Activated CD8-positive, alpha-beta memory T cell treated with anti-CD3 and anti-CD28 coated beads for 36 hours (primary cell): ENCODE data around the gene GPR26. TPM values are rescaled to one million over a fixed set of nuclear protein-coding genes. Genes with fewer than 3 reads are reported as not detected.
"Not testable (repeated sequence)": the region's sequence is repeated elsewhere in the genome, so short reads cannot be mapped to it uniquely, and the experiment has no call there.

Source experiments
- CTCF ChIA-PET: fragments of 350-600 bp; sonication (Branson Sonifier 250); formaldehyde crosslinking; loops from one replicate; lab custom pipeline; 2021; ENCODE audit warnings: antibody characterized with exemption; lab: Charles Lee
- POLR2A ChIA-PET: fragments of 350-600 bp; sonication (Branson Sonifier 250); formaldehyde crosslinking; loops from one replicate; lab custom pipeline; 2021; ENCODE audit warnings: antibody characterized with exemption; lab: Charles Lee
- total RNA-seq, 2 experiments: library from RNA; stranded (reverse); gene quantifications; one replicate each; pipeline ENCODE4 v1.2.3, GENCODE V29; 2021

The GPR26 gene
- total RNA-seq, 2 experiments from 2014 or later = not detected

DNA sequence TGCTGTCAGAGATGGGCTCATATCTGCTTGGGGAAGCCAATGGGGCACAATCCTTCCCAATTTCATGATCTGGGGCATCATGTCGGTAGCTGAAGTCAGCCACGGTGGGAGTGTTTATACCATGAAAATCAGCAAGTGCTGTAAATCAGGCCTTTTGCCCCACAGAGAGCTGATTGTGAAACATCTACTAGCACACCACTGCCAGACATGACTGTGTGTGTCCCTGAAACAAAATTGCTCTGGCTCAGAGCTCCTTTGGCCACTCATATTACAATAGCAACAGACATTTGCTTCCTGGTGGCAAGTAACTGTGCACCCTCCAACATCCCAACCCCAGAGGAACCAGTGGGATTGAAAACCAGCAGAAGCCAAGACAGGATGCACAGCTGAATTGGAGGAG lies 23.7 kb downstream of the GPR26 start:
- ChIA-PET CTCF (no interaction called here), POLR2A (no interaction called here)

DNA sequence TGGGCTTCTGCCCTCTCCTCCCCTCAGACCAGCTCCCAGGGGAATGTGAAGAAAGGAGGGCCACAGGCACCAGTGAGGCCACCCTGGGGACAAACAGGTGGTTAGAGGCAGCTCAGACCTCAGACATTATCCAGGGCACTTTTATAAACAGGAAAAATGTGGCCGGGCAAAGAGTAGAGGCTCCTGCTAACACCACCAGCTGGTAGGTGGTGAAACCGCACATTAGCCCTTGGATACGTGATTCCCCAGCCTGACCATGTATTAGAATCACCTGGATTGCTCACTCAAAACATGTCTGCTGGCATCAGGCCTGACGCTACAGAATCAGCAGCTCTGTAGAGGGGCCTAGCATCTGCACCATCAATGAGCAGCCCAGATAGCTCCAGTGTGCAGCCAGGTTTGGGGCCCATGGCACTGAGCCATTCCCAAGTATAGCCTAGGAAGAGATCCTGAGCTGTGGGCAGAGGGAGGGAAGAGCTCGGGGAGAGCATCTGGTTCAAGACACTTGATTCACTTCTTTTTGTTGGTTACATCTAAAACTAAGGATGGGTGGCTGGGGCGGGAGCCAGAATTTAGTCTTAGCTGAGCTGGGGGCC lies 37.1 kb downstream of the GPR26 start:
- ChIA-PET POLR2A (no interaction called here), CTCF (no interaction called here)

DNA sequence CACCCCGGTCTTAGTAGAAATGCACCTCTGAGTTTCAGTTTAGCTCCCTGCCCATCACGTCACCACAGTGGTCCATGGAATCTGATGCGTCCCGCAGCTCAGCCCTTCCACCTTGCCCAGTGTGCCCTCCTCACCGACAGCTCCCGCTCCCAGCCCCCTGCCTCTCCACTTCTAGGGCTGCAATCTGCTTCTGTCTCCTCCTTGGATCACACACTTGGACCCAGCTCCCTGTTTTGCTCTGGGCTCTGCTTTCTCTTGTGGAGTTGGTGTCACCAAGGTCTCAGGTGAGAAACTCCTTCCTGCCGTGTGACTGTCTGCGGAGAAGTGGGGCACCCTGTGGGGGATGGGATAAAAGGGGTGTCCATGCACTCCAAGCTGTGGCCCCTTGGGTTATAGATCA lies 37.9 kb downstream of the GPR26 start:
- ChIA-PET CTCF (no interaction called here), POLR2A (no interaction called here)

DNA sequence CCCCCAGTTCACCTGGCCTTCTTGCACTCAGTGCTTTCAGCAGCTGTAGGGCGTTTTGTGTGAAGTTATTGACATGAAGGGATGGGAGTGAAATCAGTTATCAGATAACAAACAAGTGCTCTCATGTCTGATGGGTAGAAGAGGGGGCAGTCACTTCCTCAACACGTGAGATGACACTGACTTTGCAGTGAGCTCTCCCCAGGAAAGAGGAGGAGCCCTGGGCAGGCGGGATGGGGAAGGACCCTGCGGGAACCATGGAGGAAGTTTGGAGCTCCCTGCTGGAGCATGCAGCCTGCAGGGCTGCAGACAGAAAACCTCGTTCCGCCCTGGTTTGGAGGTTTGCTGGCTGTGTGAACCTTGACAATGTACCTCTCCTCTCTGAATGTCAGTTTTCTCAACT lies 38.7 kb downstream of the GPR26 start:
- CTCF ChIA-PET = no interaction called here
- POLR2A ChIA-PET = no interaction called here

DNA sequence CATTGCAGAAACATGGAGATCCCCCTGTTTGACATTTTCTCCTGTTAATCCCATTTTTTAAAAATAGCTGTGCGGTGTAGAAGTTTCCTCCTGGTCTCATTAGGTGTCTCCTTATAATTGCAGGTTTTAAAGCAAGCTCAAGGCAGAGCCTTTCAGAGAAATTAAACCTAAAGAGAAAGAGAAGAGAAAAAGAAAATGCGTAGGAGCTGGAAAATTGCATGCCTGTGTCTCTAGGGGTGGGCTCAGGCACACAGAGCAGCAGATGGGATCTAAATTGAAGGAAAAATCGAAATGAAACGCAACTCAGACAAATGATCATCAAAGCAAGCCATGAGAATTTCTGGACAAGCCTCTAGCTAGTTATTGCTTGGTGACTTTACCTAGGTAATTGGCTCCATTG lies 40.1 kb downstream of the GPR26 start:
- ChIA-PET POLR2A (no interaction called here), CTCF (no interaction called here)

DNA sequence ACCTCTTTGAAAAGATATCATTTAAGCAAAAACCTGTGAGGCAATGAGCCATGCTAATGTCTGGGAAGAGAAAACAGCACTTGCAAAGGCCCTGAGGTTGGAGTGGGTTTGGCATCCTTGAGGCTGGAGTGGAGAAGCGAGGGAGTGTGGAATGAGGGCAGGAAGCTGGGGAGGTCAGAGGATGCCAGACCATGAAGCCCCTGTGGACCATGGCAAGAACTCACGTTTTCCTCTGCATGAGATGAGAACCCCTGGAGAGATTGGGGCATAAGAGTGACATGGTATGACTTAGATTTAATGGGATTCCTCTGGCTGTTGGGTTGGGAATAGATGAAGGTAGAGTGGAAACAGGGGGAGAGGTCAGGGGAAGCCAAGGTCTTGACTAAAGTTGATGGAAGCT lies 49.4 kb downstream of the GPR26 start:
- ChIA-PET POLR2A (no interaction called here), CTCF (no interaction called here)

DNA sequence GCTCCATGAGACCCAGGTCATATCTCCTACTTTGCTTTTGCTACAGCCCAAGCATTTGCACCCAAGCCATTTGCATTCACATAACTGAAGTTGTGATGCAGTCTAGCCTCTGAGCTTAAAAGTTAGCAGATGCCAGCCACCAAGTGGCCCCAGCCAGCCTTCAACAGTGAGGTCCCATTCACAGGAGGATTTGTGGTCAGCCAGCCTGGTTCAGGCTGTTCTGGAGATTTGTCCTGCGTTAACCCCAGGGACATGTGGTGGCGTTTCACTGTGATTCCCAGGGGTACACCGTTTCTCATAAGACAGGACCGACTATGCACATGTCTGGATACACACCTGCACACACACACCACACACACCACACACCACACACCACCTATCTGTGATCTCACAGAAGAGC lies 51.2 kb downstream of the GPR26 start:
- CTCF ChIA-PET = no interaction called here
- POLR2A ChIA-PET = no interaction called here

DNA sequence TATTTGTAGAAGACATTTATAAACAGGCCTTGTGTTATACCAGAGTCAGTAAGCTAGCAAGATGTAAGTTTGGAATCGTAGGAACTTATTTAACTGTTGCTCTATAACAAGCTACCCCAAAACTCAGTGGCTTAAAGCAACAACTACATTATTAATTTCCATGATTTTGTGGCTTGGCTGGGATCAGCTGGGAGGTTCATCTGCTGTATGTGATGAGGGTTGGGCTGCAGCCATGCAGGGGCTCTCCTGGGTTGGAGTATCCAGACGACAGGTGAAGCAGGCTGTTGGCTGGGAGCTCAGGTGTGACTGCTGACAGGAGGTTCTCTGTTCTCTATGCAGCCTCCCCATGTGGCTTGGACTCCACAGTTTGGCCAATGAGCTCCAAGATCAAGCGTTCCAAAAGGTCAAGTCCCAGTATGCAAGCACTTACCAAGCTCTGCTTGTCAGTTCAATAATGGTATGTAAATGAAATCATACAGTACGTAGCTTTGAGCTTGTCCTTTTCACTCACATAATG lies 52.4 kb downstream of the GPR26 start:
- ChIA-PET CTCF (no interaction called here), POLR2A (interaction anchor here (0.5 kb wide), 1 partner anchor 580 kb away, joined by 4 read pairs; no protein-coding TSS in a partner anchor)

DNA sequence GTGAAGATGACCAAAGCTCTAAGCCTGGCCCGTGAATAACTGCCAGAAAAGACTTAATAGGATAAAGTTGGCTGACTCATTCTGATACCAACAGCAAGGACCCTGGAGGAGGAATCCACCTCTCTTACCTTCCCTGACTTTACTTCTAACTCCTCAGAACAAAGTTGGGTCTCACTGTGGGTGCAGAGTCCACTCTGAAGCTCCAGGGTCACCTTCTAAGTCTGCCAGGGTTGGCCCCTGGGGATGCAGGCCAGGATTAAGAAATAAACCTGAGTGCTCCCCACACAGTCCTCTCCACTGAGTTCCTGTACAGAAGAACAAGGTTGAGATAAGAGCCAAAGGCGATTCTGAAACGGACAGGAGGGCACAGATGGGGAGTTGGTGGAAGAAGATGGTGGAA lies 54.4 kb downstream of the GPR26 start:
- ChIA-PET CTCF (no interaction called here), POLR2A (no interaction called here)

DNA sequence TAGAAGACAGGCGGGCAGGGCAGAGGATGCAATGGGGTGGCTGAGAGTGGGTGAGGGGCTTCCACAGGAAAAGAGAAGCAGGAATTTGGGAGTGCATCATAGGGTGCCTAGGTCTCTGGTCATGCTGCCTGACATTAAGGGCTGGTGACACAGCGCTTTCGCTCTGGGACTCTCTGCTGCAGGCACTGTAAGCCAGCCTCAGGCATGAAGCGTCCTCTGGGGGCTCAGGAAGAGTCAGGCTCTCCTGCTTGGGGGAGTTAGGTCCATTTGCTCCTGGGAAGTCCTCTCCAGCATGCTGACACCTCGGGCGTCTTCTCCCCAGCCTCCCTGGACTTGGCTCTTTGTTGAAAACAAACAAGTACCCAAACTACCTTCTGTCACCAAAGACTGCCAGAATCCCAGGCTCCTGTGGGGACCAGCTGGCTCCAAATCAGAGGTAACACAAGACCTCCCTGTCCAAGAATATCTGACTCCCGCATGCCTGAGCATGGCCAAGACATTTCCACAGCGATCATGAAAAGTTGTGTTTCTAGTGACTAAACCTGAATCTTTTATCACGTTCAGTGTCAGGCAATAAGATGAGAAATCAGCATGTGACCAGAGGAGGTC lies 55.4 kb downstream of the GPR26 start:
- POLR2A ChIA-PET = no interaction called here
- CTCF ChIA-PET = no interaction called here

DNA sequence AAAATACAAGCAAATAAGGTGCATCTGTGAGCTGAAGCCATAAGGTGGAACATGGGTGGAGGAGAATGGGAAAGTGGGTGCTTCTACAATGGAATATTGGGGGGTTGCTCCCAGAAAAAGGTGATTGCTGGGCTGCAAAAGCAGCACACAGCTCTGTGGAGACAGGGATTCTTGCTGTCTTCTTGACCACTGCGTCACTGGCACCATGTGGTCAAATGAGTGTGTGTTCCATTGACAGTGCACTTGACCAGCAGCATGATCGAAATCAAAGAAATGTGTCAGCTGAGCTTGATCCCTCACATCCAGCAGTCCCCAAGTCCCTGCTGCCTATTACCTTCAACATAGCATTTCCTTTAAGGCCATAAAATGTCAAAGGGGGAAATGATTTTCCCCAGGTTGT lies 56.2 kb downstream of the GPR26 start:
- POLR2A ChIA-PET = no interaction called here
- CTCF ChIA-PET = no interaction called here

DNA sequence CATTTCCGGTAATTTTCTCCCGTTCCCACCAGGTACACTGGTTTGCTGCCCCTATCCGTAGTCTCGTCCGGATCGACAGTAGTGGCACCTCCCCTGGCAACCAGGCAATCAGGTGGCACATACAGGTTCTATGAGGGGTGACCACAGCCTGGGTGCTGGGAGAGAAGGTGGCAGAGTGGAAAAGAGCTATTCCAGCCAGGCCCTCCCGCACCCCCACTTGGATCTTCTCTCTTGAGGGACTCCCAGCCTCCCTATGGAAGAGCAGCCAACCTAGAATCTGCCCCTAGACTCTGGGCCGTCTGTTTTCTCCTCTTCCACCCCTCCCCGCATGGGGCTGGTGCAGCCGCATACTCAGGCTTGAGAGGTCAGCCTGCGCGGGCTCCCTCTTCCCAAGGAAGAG lies 58.6 kb downstream of the GPR26 start:
- POLR2A ChIA-PET = no interaction called here
- CTCF ChIA-PET = no interaction called here

DNA sequence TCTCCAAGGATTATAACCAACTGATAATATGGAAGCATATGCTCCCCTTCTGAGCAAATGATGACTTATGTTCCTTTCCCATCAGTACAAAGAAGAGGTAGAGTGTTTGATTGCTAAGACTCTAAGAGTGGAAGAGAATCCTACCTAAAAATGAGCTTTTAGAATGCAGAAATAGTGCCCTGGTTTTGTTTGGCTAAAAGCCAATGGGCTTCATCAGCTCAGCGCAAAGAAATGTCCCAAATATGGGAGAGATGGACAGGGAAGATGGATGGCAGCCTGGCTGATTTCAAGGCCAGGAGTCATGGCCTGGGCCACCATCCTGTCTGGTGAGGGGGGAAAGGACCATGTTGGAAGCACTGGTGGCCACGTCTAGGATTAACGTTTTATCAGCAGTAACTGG lies 60.2 kb downstream of the GPR26 start:
- ChIA-PET POLR2A (no interaction called here), CTCF (no interaction called here)

DNA sequence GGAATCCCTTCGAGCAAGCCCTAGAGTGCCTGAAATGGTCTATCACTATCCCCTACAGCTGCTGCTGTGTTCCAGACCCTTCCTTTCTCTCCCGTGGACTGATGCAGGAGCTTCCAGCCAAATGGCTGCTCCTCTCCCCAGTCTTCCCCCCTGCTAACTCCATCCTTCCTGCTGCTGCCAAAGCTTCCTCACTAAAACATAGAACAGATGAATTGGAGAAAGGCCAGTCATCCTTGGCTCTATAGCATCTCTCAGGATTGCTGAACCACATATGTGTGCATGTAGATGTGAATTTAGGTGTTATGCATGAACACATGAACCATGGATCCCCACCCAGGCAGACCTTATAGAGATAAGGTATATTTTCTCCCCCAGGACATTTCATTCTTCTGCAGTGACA lies 60.7 kb downstream of the GPR26 start:
- ChIA-PET CTCF (no interaction called here), POLR2A (no interaction called here)

DNA sequence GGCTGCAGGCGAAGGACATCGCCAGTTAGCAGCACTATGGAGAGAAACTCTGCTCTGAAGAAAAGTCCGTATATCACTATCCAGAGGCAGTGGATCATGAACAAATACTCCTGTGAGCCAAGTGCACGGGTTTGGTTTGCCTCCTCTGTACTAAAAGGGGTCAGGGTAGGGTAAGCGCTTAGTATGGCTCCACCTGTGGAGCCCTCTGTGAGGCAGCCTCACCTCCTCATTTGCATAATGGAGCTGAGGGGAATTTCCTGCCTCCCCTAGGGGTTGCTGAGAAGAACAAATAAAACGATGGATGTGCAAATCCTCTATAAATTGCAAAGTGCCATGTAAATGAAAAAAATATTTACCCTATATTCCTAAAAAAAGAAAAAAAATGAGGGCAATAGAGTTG lies 63.4 kb downstream of the GPR26 start:
- CTCF ChIA-PET = no interaction called here
- POLR2A ChIA-PET = no interaction called here

DNA sequence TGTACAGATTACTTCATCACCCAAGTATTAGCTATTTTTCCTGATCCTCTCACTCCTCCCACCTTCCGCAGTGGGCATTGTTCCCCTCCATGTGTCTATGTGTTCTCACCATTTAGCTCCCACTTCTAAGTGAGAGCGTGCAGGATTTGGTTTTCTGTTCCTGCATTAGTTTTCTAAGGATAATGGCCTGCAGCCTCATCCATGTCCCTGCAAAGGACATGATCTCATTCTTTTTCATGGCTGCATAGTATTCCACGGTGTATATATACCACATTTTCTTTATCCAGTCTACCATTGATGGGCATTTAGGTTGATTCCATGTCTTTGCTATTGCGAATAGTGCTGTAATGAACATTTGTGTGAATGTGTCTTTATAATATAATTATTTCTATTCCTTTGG lies 70.8 kb downstream of the GPR26 start:
- POLR2A ChIA-PET, CTCF ChIA-PET: not testable (repeated sequence)

DNA sequence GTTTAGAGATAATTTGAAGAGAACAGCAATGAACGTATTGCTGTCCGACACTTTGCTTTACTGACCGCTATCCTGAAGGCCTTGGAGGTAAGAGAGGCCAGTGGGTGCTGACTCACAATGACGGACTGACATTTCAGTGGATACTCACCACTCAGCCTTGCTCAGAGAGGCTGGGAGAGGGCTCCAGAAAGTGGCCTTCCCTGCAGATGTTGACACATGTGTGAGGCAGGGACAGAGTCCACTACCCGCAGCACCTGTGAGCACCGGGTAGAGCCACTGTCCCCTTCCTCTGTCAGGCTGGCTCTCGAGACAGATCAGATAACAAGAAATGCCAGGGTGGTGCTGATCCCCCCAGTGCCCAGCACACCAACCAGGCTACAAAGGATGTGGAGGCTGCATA lies 75.0 kb downstream of the GPR26 start:
- ChIA-PET CTCF (no interaction called here), POLR2A (no interaction called here)

DNA sequence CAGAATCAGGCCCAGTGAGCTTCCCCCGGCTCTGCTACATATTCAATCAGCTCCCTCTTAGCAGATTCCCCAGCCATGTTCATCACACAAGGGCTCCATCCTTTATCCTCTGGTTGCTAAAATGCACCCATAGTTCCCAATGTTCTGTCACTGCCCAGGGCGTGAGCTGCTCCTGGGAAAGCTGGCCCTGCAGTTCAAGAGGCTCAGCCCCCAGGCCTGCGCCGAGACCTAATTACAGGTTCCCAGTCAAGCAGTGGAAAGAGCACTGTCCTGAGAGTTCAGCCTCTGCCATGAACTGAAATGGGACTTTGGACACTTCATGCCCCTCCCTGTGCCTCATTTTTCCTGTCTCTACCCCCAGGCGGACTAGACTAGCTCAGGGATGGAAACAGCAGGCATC lies 75.6 kb downstream of the GPR26 start:
- POLR2A ChIA-PET = no interaction called here
- CTCF ChIA-PET = no interaction called here

DNA sequence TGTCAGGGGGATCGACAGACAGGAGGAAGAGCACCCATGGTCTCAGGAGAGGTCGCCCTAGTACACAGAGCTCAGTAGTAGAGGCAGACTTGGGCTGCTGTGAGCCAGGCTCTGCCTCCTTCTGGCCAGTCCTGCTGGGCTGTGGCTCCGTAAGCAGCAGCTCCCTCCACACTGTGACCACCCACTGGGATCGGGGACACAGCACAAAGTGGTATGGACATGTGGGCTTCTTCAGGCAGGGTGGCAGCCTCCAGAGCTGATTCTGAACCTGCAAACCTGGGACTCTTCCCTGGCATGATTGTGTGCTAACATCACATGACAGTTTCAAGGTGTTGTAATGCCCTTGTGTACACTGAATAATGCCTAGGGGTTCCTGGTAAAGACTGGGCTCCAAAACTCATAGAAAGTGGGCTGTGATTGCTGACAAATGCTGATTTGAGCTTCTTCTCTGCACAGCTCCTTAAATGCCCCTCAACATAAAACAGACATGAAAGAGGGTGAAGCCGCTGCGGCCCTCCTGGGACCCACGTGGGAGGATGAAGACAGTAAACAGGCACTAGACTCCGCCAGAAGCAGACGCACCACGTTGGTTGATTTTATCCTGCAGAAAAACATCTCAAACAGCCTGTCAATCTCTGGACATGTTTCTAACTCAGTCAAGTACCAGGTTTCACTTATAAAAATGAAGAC lies 76.7 kb downstream of the GPR26 start:
- POLR2A ChIA-PET = no interaction called here
- CTCF ChIA-PET = no interaction called here

DNA sequence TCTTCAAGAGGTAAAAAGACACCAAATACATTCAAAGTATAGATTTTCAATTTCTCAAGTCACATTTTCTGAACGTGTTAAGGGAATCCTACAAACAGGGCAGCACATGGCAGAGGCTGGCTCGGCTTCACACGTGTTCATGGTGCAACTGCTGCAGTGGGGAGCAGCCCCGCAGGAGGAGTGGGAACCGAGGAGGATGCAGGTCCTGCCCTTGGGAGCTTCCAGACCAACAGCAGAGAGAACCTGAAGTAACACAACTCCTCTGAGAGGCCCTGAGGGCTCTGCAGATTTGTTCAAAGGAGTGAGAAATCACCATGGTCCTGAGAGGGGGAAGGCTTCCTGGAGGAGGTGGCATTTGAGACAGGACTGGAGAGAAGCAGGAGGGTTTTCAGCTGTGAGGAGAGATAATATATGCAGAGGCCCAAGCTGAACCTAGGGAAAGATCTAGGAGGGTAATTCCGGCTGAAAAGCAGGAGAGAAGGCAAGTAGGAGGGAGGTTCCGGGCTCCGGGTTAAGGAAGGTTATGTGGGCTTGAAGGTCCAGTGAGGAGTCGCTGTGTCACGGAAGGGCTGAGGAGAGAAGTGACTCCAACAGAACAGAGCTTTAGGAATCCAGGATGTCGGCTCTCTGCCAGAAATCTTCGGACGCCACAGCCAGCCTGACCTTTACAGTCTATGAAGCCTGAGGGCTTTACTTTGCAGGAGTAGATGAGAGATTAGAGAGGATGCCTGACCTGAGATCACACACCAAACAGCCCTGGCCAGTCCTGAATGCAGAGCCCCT lies 77.5 kb downstream of the GPR26 start:
- ChIA-PET POLR2A (no interaction called here), CTCF (no interaction called here)
